Parathyroid adenoma (tissue), 2 donors: Measurements from ENCODE around the gene TCF7L2.

Experiments
- H2AFZ ChIP-seq: fragments of 300-600 bp; sonication (generic); one replicate; pipeline ENCODE4 v1.7.0; 2017; ENCODE audit warnings: antibody characterized with exemption, mild to moderate bottlenecking
- H3K27ac ChIP-seq: fragments of 300-600 bp; sonication (generic); one replicate; pipeline ENCODE4 v1.7.0; 2017
- H3K27me3 ChIP-seq: fragments of 300-600 bp; sonication (generic); one replicate; pipeline ENCODE4 v1.7.0; 2017; ENCODE audit warnings: low read length; ENCODE audit not compliant: control insufficient read depth, insufficient read depth
- H3K36me3 ChIP-seq: fragments of 300-600 bp; sonication (generic); one replicate; pipeline ENCODE4 v1.7.0; 2017; ENCODE audit warnings: low read length; ENCODE audit not compliant: control insufficient read depth, insufficient read depth
- H3K4me1 ChIP-seq: fragments of 300-600 bp; sonication (generic); one replicate; pipeline ENCODE4 v1.7.0; 2017; ENCODE audit warnings: control low read depth
- H3K4me2 ChIP-seq: fragments of 300-600 bp; sonication (generic); one replicate; pipeline ENCODE4 v1.7.0; 2017; ENCODE audit warnings: low read length
- H3K4me3 ChIP-seq: fragments of 300-600 bp; sonication (generic); one replicate; pipeline ENCODE4 v1.7.0; 2017; ENCODE audit warnings: low read depth, low read length
- H3K79me2 ChIP-seq: fragments of 300-600 bp; sonication (generic); one replicate; pipeline ENCODE4 v1.7.0; 2017; ENCODE audit warnings: control low read depth
- H3K9ac ChIP-seq: fragments of 300-600 bp; sonication (generic); one replicate; pipeline ENCODE4 v1.7.0; 2017; ENCODE audit warnings: mild to moderate bottlenecking
- H3K9me3 ChIP-seq: fragments of 300-600 bp; sonication (generic); one replicate; pipeline ENCODE4 v1.7.0; 2017; ENCODE audit warnings: low read length; ENCODE audit not compliant: control insufficient read depth
- CTCF ChIP-seq: fragments of 300-600 bp; sonication (generic); IDR thresholded peaks from one replicate; pipeline ENCODE4 v1.7.0; 2017; ENCODE audit warnings: antibody characterized with exemption, mild to moderate bottlenecking
- donor health status: primary hyperparathyroidism.

TCF7L2 gene

GRCh38 chr10:113139699-113140098 is 189.7 kb downstream of the TCF7L2 start:
- H3K27me3 ChIP-seq = no peaks in the 10 kb centered on the region
- no peaks in the 10 kb centered on the region for H3K4me1 ChIP-seq
- no peak overlapping the region for H3K4me3 ChIP-seq
- no peaks in the 10 kb centered on the region for H3K36me3 ChIP-seq
- no peak overlapping the region for H3K4me2 ChIP-seq
- no peaks in the 10 kb centered on the region for H3K9me3 ChIP-seq
- no peak overlapping the region for H3K9ac ChIP-seq
- no peak for TF ChIP-seq CTCF
- no peak overlapping the region for H2AFZ ChIP-seq
- H3K27ac ChIP-seq = no peak overlapping the region
- peaks cover 15% of the 10 kb centered on the region for H3K79me2 ChIP-seq

GRCh38 chr10:113140143-113141011 is 190.3 kb downstream of the TCF7L2 start:
- Histone ChIP-seq H3K9ac (no peak overlapping the region), H3K9me3 (no peaks in the 10 kb centered on the region), H3K79me2 (peaks cover 11% of the 10 kb centered on the region), H3K36me3 (no peaks in the 10 kb centered on the region), H3K27me3 (no peaks in the 10 kb centered on the region), H3K27ac (no peak overlapping the region), H3K4me2 (no peak overlapping the region), H3K4me3 (no peak overlapping the region), H3K4me1 (no peaks in the 10 kb centered on the region), H2AFZ (no peak overlapping the region)
- TF ChIP-seq CTCF = no peak

GRCh38 chr10:113142601-113143362 is 192.7 kb downstream of the TCF7L2 start:
- no peak overlapping the region for H3K9ac ChIP-seq
- no peaks in the 10 kb centered on the region for H3K36me3 ChIP-seq
- TF ChIP-seq CTCF = no peak

GRCh38 chr10:113144576-113144975 is 194.5 kb downstream of the TCF7L2 start:
- H3K9me3 ChIP-seq = no peaks in the 10 kb centered on the region
- TF ChIP-seq CTCF = no peak
- no peak overlapping the region for H2AFZ ChIP-seq
- no peak overlapping the region for H3K4me3 ChIP-seq
- no peak overlapping the region for H3K9ac ChIP-seq
- no peaks in the 10 kb centered on the region for H3K4me1 ChIP-seq
- no peak overlapping the region for H3K4me2 ChIP-seq
- no peaks in the 10 kb centered on the region for H3K79me2 ChIP-seq
- no peaks in the 10 kb centered on the region for H3K27me3 ChIP-seq
- no peaks in the 10 kb centered on the region for H3K36me3 ChIP-seq
- H3K27ac ChIP-seq = no peak overlapping the region

More at GRCh38 chr10:113142601-113143362, 192.7 kb downstream of the TCF7L2 start:
- H3K4me2 ChIP-seq = no peak overlapping the region
- H3K27ac ChIP-seq = no peak overlapping the region
- H3K4me1 ChIP-seq = no peaks in the 10 kb centered on the region
- no peaks in the 10 kb centered on the region for H3K27me3 ChIP-seq
- H3K4me3 ChIP-seq = no peak overlapping the region
- H2AFZ ChIP-seq = no peak overlapping the region
- no peaks in the 10 kb centered on the region for H3K9me3 ChIP-seq
- peaks cover under 1% of the 10 kb centered on the region for H3K79me2 ChIP-seq
